Stomach smooth muscle (tissue), 2 donors: ENCODE measurements around the gene BBS10.
"Not testable (repeated sequence)": the region's sequence is repeated elsewhere in the genome, so short reads cannot be mapped to it uniquely, and the experiment has no call there.

ENCODE experiments used
- H3K27ac ChIP-seq: one replicate; pipeline ENCODE4 v1.7.0; 2013; ENCODE audit warnings: mild to moderate bottlenecking, low read length, inconsistent platforms
- H3K27me3 ChIP-seq, 2 donors: one replicate each; pipeline ENCODE4 v1.7.0; 2013; ENCODE audit warnings: low read length in 2 of 2; ENCODE audit not compliant: insufficient read depth in 2 of 2, control insufficient read depth in 1 of 2
- H3K36me3 ChIP-seq, 2 donors: one replicate each; pipeline ENCODE4 v1.7.0; 2013; ENCODE audit warnings: low read length in 2 of 2; ENCODE audit not compliant: control insufficient read depth in 2 of 2, insufficient read depth in 2 of 2
- H3K4me1 ChIP-seq: one replicate; pipeline ENCODE4 v1.7.0; 2013; ENCODE audit warnings: low read length; ENCODE audit not compliant: control insufficient read depth, insufficient read depth
- H3K4me3 ChIP-seq, 2 donors: one replicate each; pipeline ENCODE4 v1.7.0; 2013; ENCODE audit warnings: low read length in 2 of 2
- H3K9ac ChIP-seq, 2 donors: one replicate each; pipeline ENCODE4 v1.7.0; 2013; ENCODE audit warnings: low read length in 2 of 2, mild to moderate bottlenecking in 1 of 2
- H3K9me3 ChIP-seq, 2 donors: one replicate each; pipeline ENCODE4 v1.7.0; 2013; ENCODE audit warnings: low read length in 2 of 2; ENCODE audit not compliant: control insufficient read depth in 2 of 2
- donor health status: healthy.
- donor health status: Pancreatic carcinoma.

BBS10 gene

GRCh38 chr12:76366163-76366562 is 17.9 kb upstream of the BBS10 start:
- no peaks in the 10 kb centered on the region for H3K4me1 ChIP-seq
- peaks cover 6 to 24% of the 10 kb centered on the region in 2 donors for H3K36me3 ChIP-seq
- no peaks in the 10 kb centered on the region for H3K9me3 ChIP-seq

GRCh38 chr12:76364131-76364530 is 15.9 kb upstream of the BBS10 start:
- H3K4me3 ChIP-seq, H3K27me3 ChIP-seq, H3K4me1 ChIP-seq, H3K27ac ChIP-seq, H3K9me3 ChIP-seq, H3K9ac ChIP-seq: not testable (repeated sequence)
- H3K36me3 ChIP-seq: peaks cover 6 to 16% of the 10 kb centered on the region in 2 donors

More at GRCh38 chr12:76366163-76366562, 17.9 kb upstream of the BBS10 start:
- no peak overlapping the region for H3K9ac ChIP-seq
- H3K4me3 ChIP-seq: no peak overlapping the region
- no peak overlapping the region for H3K27ac ChIP-seq
- no peaks in the 10 kb centered on the region for H3K27me3 ChIP-seq

GRCh38 chr12:76360316-76360715 is 12.1 kb upstream of the BBS10 start:
- Histone ChIP-seq H3K9me3 (no peaks in the 10 kb centered on the region), H3K9ac (no peak overlapping the region), H3K27me3 (no peaks in the 10 kb centered on the region), H3K36me3 (no peaks in the 10 kb centered on the region), H3K4me1 (no peaks in the 10 kb centered on the region), H3K4me3 (no peak overlapping the region), H3K27ac (no peak overlapping the region)

GRCh38 chr12:76356071-76356470 is 7.9 kb upstream of the BBS10 start:
- H3K4me3 ChIP-seq: no peak overlapping the region
- no peaks in the 10 kb centered on the region for H3K4me1 ChIP-seq
- H3K36me3 ChIP-seq: no peaks in the 10 kb centered on the region
- H3K27me3 ChIP-seq: no peaks in the 10 kb centered on the region
- no peak overlapping the region for H3K9ac ChIP-seq
- H3K9me3 ChIP-seq: no peaks in the 10 kb centered on the region
- H3K27ac ChIP-seq: no peak overlapping the region

GRCh38 chr12:76346798-76347420 is 1.3 kb downstream of the BBS10 start:
- H3K27ac ChIP-seq: no peak overlapping the region
- no peaks in the 10 kb centered on the region for H3K9me3 ChIP-seq
- no peaks in the 10 kb centered on the region for H3K27me3 ChIP-seq
- H3K4me1 ChIP-seq: peaks cover 6% of the 10 kb centered on the region
- H3K4me3 ChIP-seq: peak overlapping the region; percentile 55 to 95
- H3K9ac ChIP-seq: no peak overlapping the region
- H3K36me3 ChIP-seq: no peaks in the 10 kb centered on the region

- Histone ChIP-seq H3K27ac (no peak overlapping the region), H3K4me3 (no peak overlapping the region), H3K9me3 (no peaks in the 10 kb centered on the region), H3K4me1 (peaks cover 6% of the 10 kb centered on the region), H3K36me3 (no peaks in the 10 kb centered on the region), H3K9ac (no peak overlapping the region), H3K27me3 (no peaks in the 10 kb centered on the region)
Observed at GRCh38 chr12:76346236-76346635, 2.0 kb downstream of the BBS10 start.

GRCh38 chr12:76345569-76345968 is 2.6 kb downstream of the BBS10 start:
- H3K36me3 ChIP-seq: no peaks in the 10 kb centered on the region
- no peaks in the 10 kb centered on the region for H3K27me3 ChIP-seq
- no peak overlapping the region for H3K9ac ChIP-seq
- no peaks in the 10 kb centered on the region for H3K9me3 ChIP-seq
- H3K27ac ChIP-seq: no peak overlapping the region
- no peak overlapping the region for H3K4me3 ChIP-seq
- peaks cover 6% of the 10 kb centered on the region for H3K4me1 ChIP-seq

- H3K9ac ChIP-seq: no peak overlapping the region
- no peaks in the 10 kb centered on the region for H3K9me3 ChIP-seq
- H3K27ac ChIP-seq: no peak overlapping the region
- H3K27me3 ChIP-seq: no peaks in the 10 kb centered on the region
- no peaks in the 10 kb centered on the region for H3K4me1 ChIP-seq
- H3K4me3 ChIP-seq: no peak overlapping the region
- H3K36me3 ChIP-seq: no peaks in the 10 kb centered on the region
Observed at GRCh38 chr12:76341436-76342030, 6.7 kb downstream of the BBS10 start.

- H3K27ac ChIP-seq: no peak overlapping the region
- no peaks in the 10 kb centered on the region for H3K27me3 ChIP-seq
- H3K9me3 ChIP-seq: no peaks in the 10 kb centered on the region
- H3K36me3 ChIP-seq: no peaks in the 10 kb centered on the region
- H3K4me3 ChIP-seq: no peak overlapping the region
- H3K9ac ChIP-seq: no peak overlapping the region
- no peaks in the 10 kb centered on the region for H3K4me1 ChIP-seq
Observed at GRCh38 chr12:76340680-76341435, 7.4 kb downstream of the BBS10 start.

- Histone ChIP-seq H3K9me3 (no peaks in the 10 kb centered on the region), H3K4me1 (no peaks in the 10 kb centered on the region), H3K9ac (no peak overlapping the region), H3K27me3 (no peaks in the 10 kb centered on the region), H3K4me3 (no peak overlapping the region), H3K27ac (no peak overlapping the region), H3K36me3 (no peaks in the 10 kb centered on the region)
Observed at GRCh38 chr12:76337583-76337982, 10.6 kb downstream of the BBS10 start.

GRCh38 chr12:76332606-76333005 is 15.6 kb downstream of the BBS10 start:
- Histone ChIP-seq H3K9me3 (peaks cover 0 to 6% of the 10 kb centered on the region in 2 donors), H3K9ac (no peak overlapping the region), H3K27me3 (no peaks in the 10 kb centered on the region), H3K36me3 (no peaks in the 10 kb centered on the region), H3K4me3 (no peak overlapping the region), H3K27ac (no peak overlapping the region), H3K4me1 (no peaks in the 10 kb centered on the region)
